Measurements from ENCODE around the gene MICU1. TPM values are rescaled to one million over a fixed set of nuclear protein-coding genes. Genes with fewer than 3 reads are reported as not detected.

The MICU1 gene
- total RNA-seq, 4 donors from 2014 or later, result 24.4 to 195 (median 66.9) TPM

GRCh38 chr10:72663971-72664370 is 38.1 kb upstream of the MICU1 start:
- no peak overlapping the region for H3K4me3 ChIP-seq
- intact Hi-C loops (cut with DNase I; ENCODE audit: low total_unique reads), result no loop called here
- H3K27me3 ChIP-seq, result no peaks in the 10 kb centered on the region
- TF ChIP-seq POLR2A (IDR thresholded peaks at IDR 0.05) (no peak), CTCF (IDR thresholded peaks at IDR 0.05) (no peak)
- no peak overlapping the region for H3K27ac ChIP-seq
- H3K36me3 ChIP-seq, result no peaks in the 10 kb centered on the region
- DNase-seq, result no peak
- no peaks in the 10 kb centered on the region for H3K4me1 ChIP-seq
- H3K9me3 ChIP-seq, result no peaks in the 10 kb centered on the region

GRCh38 chr10:72661431-72661830 is 35.6 kb upstream of the MICU1 start:
- no peaks in the 10 kb centered on the region for H3K27me3 ChIP-seq

GRCh38 chr10:72660220-72660619 is 34.3 kb upstream of the MICU1 start:
- H3K9me3 ChIP-seq, result no peaks in the 10 kb centered on the region
- no peak overlapping the region for H3K4me3 ChIP-seq
- no peaks in the 10 kb centered on the region for H3K36me3 ChIP-seq
- no peaks in the 10 kb centered on the region for H3K4me1 ChIP-seq
- intact Hi-C loops (cut with DNase I; ENCODE audit: low total_unique reads), result no loop called here
- H3K27ac ChIP-seq, result no peak overlapping the region
- no peaks in the 10 kb centered on the region for H3K27me3 ChIP-seq
- no peak for TF ChIP-seq CTCF (IDR thresholded peaks at IDR 0.05)
- TF ChIP-seq POLR2A (IDR thresholded peaks at IDR 0.05), result no peak
- no peak for DNase-seq

More at GRCh38 chr10:72661431-72661830, 35.6 kb upstream of the MICU1 start:
- DNase-seq, result no peak
- Histone ChIP-seq H3K27ac (no peak overlapping the region), H3K4me1 (no peaks in the 10 kb centered on the region), H3K9me3 (no peaks in the 10 kb centered on the region), H3K36me3 (no peaks in the 10 kb centered on the region), H3K4me3 (no peak overlapping the region)
- intact Hi-C loops (cut with DNase I; ENCODE audit: low total_unique reads), result no loop called here
- TF ChIP-seq CTCF (IDR thresholded peaks at IDR 0.05), result no peak

GRCh38 chr10:72659694-72660093 is 33.8 kb upstream of the MICU1 start:
- no peaks in the 10 kb centered on the region for H3K9me3 ChIP-seq
- H3K27me3 ChIP-seq, result no peaks in the 10 kb centered on the region
- H3K27ac ChIP-seq, result no peak overlapping the region
- no peaks in the 10 kb centered on the region for H3K4me1 ChIP-seq
- intact Hi-C loops (cut with DNase I; ENCODE audit: low total_unique reads), result no loop called here
- TF ChIP-seq POLR2A (IDR thresholded peaks at IDR 0.05) (no peak), CTCF (IDR thresholded peaks at IDR 0.05) (no peak)
- no peak for DNase-seq
- no peak overlapping the region for H3K4me3 ChIP-seq
- H3K36me3 ChIP-seq, result no peaks in the 10 kb centered on the region

- intact Hi-C loops (cut with DNase I; ENCODE audit: low total_unique reads), result no loop called here
- Histone ChIP-seq H3K27me3 (no peaks in the 10 kb centered on the region), H3K9me3 (no peaks in the 10 kb centered on the region), H3K36me3 (no peaks in the 10 kb centered on the region), H3K27ac (no peak overlapping the region), H3K4me3 (no peak overlapping the region), H3K4me1 (no peaks in the 10 kb centered on the region)
- DNase-seq, result no peak
- no peak for TF ChIP-seq POLR2A (IDR thresholded peaks at IDR 0.05)
- TF ChIP-seq CTCF (IDR thresholded peaks at IDR 0.05), result no peak
Observed at GRCh38 chr10:72658696-72659400, 33.0 kb upstream of the MICU1 start.
